GM18858 (cell line): ENCODE results near the gene CFI.

Source experiments
- ATAC-seq: cut with Tn5 transposase; IDR thresholded peaks from one replicate; pipeline ENCODE4 v1.9.1; 2021; ENCODE audit not compliant: unreplicated experiment

The CFI gene

GRCh38 chr4:109698656-109699055 lies 103.1 kb downstream of the CFI start:
- ATAC-seq: no peak

DNA sequence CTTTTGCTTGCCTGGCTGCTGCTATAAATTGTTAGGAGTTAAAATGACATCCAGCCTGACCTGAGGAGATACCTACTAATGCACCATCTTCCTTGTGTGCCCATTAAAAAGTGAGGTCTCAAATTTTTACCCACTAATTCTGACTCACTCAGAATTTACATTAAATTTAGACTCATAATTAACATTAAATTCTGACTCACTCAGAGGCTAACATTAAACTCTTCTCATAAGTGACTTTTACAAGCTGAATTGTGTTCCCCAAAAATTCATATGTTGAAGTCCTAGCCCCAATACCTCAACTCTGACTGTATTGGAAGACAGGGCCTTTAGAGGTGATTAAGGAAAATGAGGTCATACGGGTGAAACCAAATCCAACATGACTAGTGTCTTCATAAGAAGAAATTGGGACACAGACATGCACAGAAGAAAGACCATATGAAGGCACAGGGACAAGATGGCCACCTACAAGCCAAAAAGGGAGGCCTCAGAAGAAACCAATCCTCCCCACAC lies 110.3 kb downstream of the CFI start:
- ATAC-seq: no peak
